ENCODE measurements around the gene IFNA1. TPM values are rescaled to one million over a fixed set of nuclear protein-coding genes. Genes with fewer than 3 reads are reported as not detected.

IFNA1 gene
- not detected in 2 replicates for total RNA-seq (2014; rRNA removed; shearing (Covaris generic))
- polyA plus RNA-seq (2015; cell fraction: cytosol; rRNA removed): not detected in 2 replicates
- not detected in 2 replicates for polyA plus RNA-seq (2015; cell fraction: nucleus; rRNA removed)

DNA sequence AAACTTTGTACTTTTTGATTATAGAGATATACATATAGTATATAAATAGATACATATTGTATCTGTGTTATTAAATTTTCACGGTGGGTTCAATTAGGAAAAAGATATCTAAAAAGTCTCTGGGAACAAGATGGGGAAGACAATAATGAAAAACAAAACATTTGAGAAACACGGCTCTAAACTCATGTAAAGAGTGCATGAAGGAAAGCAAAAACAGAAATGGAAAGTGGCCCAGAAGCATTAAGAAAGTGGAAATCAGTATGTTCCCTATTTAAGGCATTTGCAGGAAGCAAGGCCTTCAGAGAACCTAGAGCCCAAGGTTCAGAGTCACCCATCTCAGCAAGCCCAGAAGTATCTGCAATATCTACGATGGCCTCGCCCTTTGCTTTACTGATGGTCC lies at the start of gene IFNA1:
Gene IFNA1 (plus strand): TSS at position 301 of the 400 bp plus-strand sequence. CDS start 69 bp downstream, at position 370.
- DNase-seq (ENCODE audit: low read depth, low spot score): no peak
- in situ Hi-C loops (cut with HindIII; ENCODE audit: low pct_unique_long_range_greater_than_20kb, low sequenced_read_pairs): no loop called here

- in situ Hi-C loops (cut with HindIII; ENCODE audit: low pct_unique_long_range_greater_than_20kb, low sequenced_read_pairs): no loop called here
- peak; percentile 69 for DNase-seq (ENCODE audit: low read depth, low spot score)
Observed at GRCh38 chr9:21392270-21392669, 48.0 kb upstream of the IFNA1 start.

- in situ Hi-C loops (cut with HindIII; ENCODE audit: low pct_unique_long_range_greater_than_20kb, low sequenced_read_pairs): no loop called here
- peak; percentile 48 for DNase-seq (ENCODE audit: low read depth, low spot score)
Observed at GRCh38 chr9:21395778-21396717, 44.2 kb upstream of the IFNA1 start.

DNA sequence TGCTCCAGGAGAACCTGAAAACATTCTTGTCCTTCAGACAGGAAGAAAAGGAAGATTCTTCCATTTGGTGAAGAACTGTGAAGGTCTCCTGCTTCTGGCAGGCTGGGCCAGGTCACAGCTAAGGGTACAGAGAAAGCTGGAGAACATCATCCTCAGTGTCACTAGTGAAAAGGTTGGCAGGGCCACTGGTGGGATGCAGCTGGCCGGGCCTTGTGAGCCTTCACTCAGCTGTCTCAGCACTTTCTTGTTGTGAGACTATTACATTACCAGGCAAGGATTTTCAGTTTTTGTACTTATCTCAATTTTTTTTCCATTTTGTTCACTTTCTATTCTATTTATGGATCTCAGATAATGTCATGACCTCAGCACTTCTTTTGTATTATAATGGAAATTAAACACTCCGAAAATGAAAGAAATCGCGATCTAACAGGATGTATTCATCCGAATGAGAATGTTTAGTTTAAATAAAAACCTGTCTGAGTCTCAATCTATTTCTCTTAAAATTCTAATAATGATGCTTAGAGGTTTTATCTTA lies 41.2 kb upstream of the IFNA1 start:
- no peak for DNase-seq (ENCODE audit: low read depth, low spot score)
- in situ Hi-C loops (cut with HindIII; ENCODE audit: low pct_unique_long_range_greater_than_20kb, low sequenced_read_pairs): no loop called here

DNA sequence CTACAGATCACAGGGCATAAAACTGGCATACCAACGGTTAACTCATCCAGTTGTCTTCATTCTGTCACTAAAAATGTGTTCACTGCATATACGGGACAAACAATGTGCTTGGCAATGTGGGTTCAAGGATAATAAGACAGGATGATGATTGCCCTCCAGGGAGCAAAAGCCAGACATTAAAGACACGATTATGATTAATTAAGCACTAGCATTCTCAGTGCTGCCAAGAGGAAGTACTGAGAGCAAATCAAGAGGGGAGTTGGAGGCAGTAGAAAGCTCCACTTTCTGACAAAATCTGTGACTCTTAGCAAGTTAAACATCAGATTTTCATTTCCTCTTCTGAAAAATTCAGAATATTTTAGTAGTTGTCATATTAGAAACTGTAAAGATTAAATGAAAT lies 40.3 kb upstream of the IFNA1 start:
- in situ Hi-C loops (cut with HindIII; ENCODE audit: low pct_unique_long_range_greater_than_20kb, low sequenced_read_pairs): no loop called here
- DNase-seq (ENCODE audit: low read depth, low spot score): no peak

DNA sequence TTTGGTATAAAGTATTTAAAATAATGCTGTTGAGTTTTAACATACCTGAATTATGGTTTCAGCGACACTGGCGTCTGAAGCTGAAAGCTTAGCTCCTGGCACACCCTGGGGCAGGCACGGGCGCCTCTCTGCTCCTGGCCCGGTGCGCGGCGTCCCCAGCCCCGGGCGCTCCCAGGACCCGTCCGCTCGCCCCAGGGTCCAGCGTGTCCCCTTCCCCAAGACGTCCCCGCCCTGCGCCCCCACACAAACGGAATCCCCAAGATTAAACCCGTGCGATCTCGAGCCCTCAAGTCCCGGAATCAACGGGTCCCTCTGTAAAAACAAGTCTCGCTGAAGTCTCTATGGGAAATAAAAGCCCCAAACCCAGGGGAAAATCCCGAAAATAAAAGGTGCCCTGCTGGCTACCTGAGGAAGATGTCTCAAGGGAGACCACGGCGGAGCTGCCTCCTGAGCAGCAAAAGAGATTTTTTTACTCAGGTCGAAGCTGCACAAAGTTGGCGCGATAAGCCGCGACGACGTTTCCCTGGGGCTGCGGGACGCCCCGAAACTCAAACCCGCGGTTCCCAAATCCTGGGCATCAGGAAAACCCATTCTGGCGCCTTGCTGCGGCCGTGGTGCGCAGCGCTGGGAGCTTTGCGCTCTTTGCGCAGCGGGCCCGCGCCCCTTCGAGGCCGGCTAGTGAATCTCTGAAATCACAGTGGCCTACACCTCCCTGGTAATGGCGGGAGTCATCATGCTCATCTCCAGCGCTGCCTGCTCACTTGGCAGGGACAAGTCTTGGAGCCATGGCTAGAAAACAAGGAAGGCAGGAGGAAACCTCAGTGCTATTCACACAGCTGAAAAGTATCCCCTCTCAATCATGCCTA lies 37.6 kb upstream of the IFNA1 start:
- DNase-seq (ENCODE audit: low read depth, low spot score): peak; percentile 19
- in situ Hi-C loops (cut with HindIII; ENCODE audit: low pct_unique_long_range_greater_than_20kb, low sequenced_read_pairs): no loop called here

DNA sequence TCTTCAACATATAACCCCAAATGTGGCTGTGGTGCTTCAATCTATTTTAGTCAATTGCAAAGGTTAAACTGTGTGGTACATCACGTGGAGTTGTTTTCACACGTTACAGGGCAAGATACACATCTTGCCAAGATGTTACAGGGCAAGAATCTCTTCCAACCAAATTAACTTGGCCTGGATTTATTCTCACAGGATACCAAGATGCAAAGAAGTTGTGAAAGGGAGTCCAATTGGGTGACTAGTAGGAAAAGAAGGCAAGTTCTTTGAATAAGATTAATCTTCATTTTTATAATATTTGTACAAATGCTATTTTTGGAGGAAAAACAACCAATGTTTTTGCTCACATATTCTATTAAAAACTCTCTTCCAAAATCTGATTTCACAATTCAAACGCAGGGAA lies 36.1 kb upstream of the IFNA1 start:
- no peak for DNase-seq (ENCODE audit: low read depth, low spot score)
- in situ Hi-C loops (cut with HindIII; ENCODE audit: low pct_unique_long_range_greater_than_20kb, low sequenced_read_pairs): no loop called here

- no peak for DNase-seq (ENCODE audit: low read depth, low spot score)
- in situ Hi-C loops (cut with HindIII; ENCODE audit: low pct_unique_long_range_greater_than_20kb, low sequenced_read_pairs): no loop called here
Observed at GRCh38 chr9:21408817-21409216, 31.4 kb upstream of the IFNA1 start, which contains the start of gene IFNA8. IFNA8 (plus strand) TSS chr9:21409117; CDS start chr9:21409177, 60 bp downstream.

GRCh38 chr9:21412107-21412506 lies 28.1 kb upstream of the IFNA1 start:
- in situ Hi-C loops (cut with HindIII; ENCODE audit: low pct_unique_long_range_greater_than_20kb, low sequenced_read_pairs): no loop called here

GRCh38 chr9:21413151-21413550 lies 27.1 kb upstream of the IFNA1 start:
- DNase-seq (ENCODE audit: low read depth, low spot score): no peak
- in situ Hi-C loops (cut with HindIII; ENCODE audit: low pct_unique_long_range_greater_than_20kb, low sequenced_read_pairs): no loop called here

More at GRCh38 chr9:21412107-21412506, 28.1 kb upstream of the IFNA1 start:
- DNase-seq (ENCODE audit: low read depth, low spot score): no peak

GRCh38 chr9:21413624-21414023 lies 26.6 kb upstream of the IFNA1 start:
- in situ Hi-C loops (cut with HindIII; ENCODE audit: low pct_unique_long_range_greater_than_20kb, low sequenced_read_pairs): no loop called here
- peak; percentile 53 for DNase-seq (ENCODE audit: low read depth, low spot score)

DNA sequence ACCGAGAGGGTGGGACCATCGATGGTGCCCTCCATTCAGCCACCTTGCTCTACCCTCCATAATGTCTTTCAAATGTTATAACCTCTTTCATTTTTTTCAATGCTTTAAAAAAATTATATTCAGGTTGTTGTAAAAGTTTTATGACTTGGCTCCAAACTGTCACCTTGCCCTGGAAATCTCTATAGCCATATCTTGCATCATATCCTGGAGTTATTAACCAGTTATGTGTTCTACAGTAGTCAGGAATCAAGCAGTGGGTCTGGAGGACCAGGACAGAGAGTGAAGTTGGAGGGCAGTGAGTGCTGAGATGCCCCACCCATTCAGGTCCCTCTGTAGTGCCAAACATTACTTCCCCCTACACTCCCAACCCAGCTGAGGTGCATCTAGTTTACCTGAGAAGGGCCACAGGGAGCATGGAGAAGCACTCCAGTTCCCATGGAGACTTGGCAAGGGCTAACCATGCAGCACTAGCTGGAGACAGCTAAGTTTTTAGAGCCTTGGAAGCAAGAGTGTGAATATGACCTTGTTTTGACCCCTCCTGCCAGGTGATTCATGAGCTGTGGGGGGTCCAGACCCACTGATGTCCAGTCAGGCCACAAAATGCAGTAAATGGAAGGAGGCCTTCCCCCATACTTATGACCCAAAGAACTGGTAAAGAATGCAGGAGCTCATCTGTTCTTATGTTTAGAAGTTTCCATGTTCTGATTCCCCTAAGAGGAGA lies 25.9 kb upstream of the IFNA1 start:
- in situ Hi-C loops (cut with HindIII; ENCODE audit: low pct_unique_long_range_greater_than_20kb, low sequenced_read_pairs): no loop called here
- DNase-seq (ENCODE audit: low read depth, low spot score): no peak

GRCh38 chr9:21415493-21416267 lies 24.6 kb upstream of the IFNA1 start:
- in situ Hi-C loops (cut with HindIII; ENCODE audit: low pct_unique_long_range_greater_than_20kb, low sequenced_read_pairs): no loop called here
- DNase-seq (ENCODE audit: low read depth, low spot score): no peak

- DNase-seq (ENCODE audit: low read depth, low spot score): no peak
- in situ Hi-C loops (cut with HindIII; ENCODE audit: low pct_unique_long_range_greater_than_20kb, low sequenced_read_pairs): no loop called here
Observed at GRCh38 chr9:21428235-21428634, 12.0 kb upstream of the IFNA1 start.

GRCh38 chr9:21429191-21429590 lies 11.0 kb upstream of the IFNA1 start:
- in situ Hi-C loops (cut with HindIII; ENCODE audit: low pct_unique_long_range_greater_than_20kb, low sequenced_read_pairs): no loop called here
- no peak for DNase-seq (ENCODE audit: low read depth, low spot score)

DNA sequence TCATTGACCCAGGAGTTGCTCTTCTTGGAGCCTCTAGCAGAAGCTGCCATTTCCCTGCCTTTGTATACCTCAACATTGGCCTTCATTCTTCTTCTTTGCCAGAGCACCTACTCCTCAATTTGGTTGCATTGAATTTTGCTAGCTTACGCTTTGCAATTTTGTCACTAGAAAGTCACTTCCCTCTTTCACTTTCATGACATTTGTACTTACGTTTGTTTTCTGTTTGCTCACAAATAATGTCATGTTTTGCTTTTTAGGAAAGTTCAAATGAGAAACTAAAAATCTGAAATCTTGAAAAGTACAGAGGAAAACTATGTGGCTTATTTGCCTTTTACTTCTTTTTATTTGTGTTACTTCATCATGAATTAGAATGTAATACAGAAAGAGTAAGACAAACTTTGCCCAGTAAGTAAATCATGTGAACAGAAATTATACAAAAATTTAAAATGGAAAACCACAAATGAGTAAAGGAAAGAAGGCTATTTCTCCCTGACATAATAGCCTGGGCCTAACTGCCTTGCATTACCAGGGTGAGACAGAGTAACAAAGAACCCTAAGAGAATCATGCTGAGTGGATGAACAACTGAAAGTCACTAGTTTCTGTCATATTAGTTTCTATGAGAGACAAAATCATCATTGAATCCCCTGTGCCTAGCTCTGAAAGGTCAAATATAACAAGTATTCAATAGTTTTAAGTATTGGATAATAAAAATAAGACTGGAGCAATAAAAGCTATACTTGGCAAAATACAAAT lies 7.4 kb upstream of the IFNA1 start:
- peak; percentile 22 for DNase-seq (ENCODE audit: low read depth, low spot score)
- in situ Hi-C loops (cut with HindIII; ENCODE audit: low pct_unique_long_range_greater_than_20kb, low sequenced_read_pairs): no loop called here

Measured in SK-MEL-5 (cell line).